HEK293 (cell line): Measurements from ENCODE around the gene SUPT3H.
A peak's percentile ranks its signal among the peaks of the same experiment; 100 is the strongest.

Experiments
- CTCF ChIA-PET: fragments of 350-600 bp; formaldehyde crosslinking; extraction: SDS; loops from one replicate; lab custom pipeline; 2021; ENCODE audit warnings: antibody characterized with exemption; lab: Yijun Ruan, JAX
- POLR2A ChIA-PET: fragments of 300-600 bp; formaldehyde crosslinking; extraction: SDS; loops from one replicate; lab custom pipeline; 2020; ENCODE audit warnings: antibody characterized with exemption, inconsistent platforms; lab: Yijun Ruan, JAX
- H3K27ac ChIP-seq: fragments of 200-500 bp; sonication (Bioruptor generic); 2 replicates; pipeline ENCODE4 v1.5.1; 2014; ENCODE audit warnings: low read depth, low read length, control low read depth, inconsistent platforms; ENCODE audit errors: extremely low read depth
- H3K36me3 ChIP-seq, 2 experiments: fragments of 200-500 bp in 1 of 2; sonication (Bioruptor generic) in 1 of 2; 1 replicate in 1 of 2; 2 replicates in 1 of 2; pipeline ENCODE4 v1.5.1; 2014 to 2017; ENCODE audit warnings: inconsistent platforms in 2 of 2, low read length in 2 of 2; ENCODE audit not compliant: control insufficient read depth in 2 of 2, insufficient read depth in 1 of 2
- H3K4me1 ChIP-seq: fragments of 200-500 bp; sonication (Bioruptor generic); 2 replicates; pipeline ENCODE4 v1.5.1; 2014; ENCODE audit warnings: mild to moderate bottlenecking, low read length, inconsistent platforms; ENCODE audit not compliant: control insufficient read depth, insufficient read depth
- H3K4me3 ChIP-seq: 2 replicates; pipeline ENCODE4 v1.5.1; 2011; ENCODE audit warnings: low read depth, mild to moderate bottlenecking, control low read depth, low read length, moderate library complexity
- H3K9me3 ChIP-seq: fragments of 200-500 bp; sonication (Bioruptor generic); 2 replicates; pipeline ENCODE4 v1.5.1; 2014; ENCODE audit warnings: low read depth, low read length, inconsistent platforms; ENCODE audit not compliant: control insufficient read depth, insufficient read depth
- ATF2 ChIP-seq: fragments of 450-650 bp; formaldehyde crosslinking; IDR thresholded peaks from 2 replicates; pipeline ENCODE4 v1.5.1; 2016; ENCODE audit warnings: missing biosample characterization, missing genetic modification characterization, low read depth
- EGR2 ChIP-seq: fragments of 450-650 bp; formaldehyde crosslinking; IDR thresholded peaks from 2 replicates; pipeline ENCODE4 v1.5.1; 2016; ENCODE audit warnings: low read depth, missing biosample characterization, missing genetic modification characterization
- KLF8 ChIP-seq: fragments of 450-650 bp; formaldehyde crosslinking; IDR thresholded peaks from 2 replicates; pipeline ENCODE4 v1.5.1; 2016; ENCODE audit warnings: missing biosample characterization, missing genetic modification characterization
- MEIS1 ChIP-seq: sonication (generic); formaldehyde crosslinking; IDR thresholded peaks from 2 replicates; pipeline ENCODE4 v1.8.1; 2022; ENCODE audit warnings: missing genetic modification reagents, mild to moderate bottlenecking, borderline replicate concordance
- ZBTB17 ChIP-seq: fragments of 450-650 bp; formaldehyde crosslinking; IDR thresholded peaks from 2 replicates; pipeline ENCODE4 v1.5.1; 2016; ENCODE audit warnings: missing biosample characterization, missing genetic modification characterization
- ZNF133 ChIP-seq: fragments of 450-650 bp; formaldehyde crosslinking; IDR thresholded peaks from 2 replicates; pipeline ENCODE4 v1.5.1; 2016; ENCODE audit warnings: missing biosample characterization, missing genetic modification characterization
- ZNF202 ChIP-seq: fragments of 450-650 bp; formaldehyde crosslinking; IDR thresholded peaks from 2 replicates; pipeline ENCODE4 v1.5.1; 2016; ENCODE audit warnings: missing biosample characterization, missing genetic modification characterization, borderline replicate concordance
- ZNF292 ChIP-seq: fragments of 450-650 bp; formaldehyde crosslinking; IDR thresholded peaks from 2 replicates; pipeline ENCODE4 v1.5.1; 2016; ENCODE audit warnings: low read depth, missing biosample characterization, missing genetic modification characterization, borderline replicate concordance
- ZNF416 ChIP-seq: fragments of 450-650 bp; formaldehyde crosslinking; IDR thresholded peaks from 2 replicates; pipeline ENCODE4 v1.5.1; 2016; ENCODE audit warnings: missing biosample characterization, missing genetic modification characterization
- ZNF548 ChIP-seq: fragments of 450-650 bp; formaldehyde crosslinking; IDR thresholded peaks from 2 replicates; pipeline ENCODE4 v1.5.1; 2016; ENCODE audit warnings: missing biosample characterization, missing genetic modification characterization
- ZNF707 ChIP-seq: fragments of 450-650 bp; formaldehyde crosslinking; IDR thresholded peaks from 2 replicates; pipeline ENCODE4 v1.5.1; 2016; ENCODE audit warnings: missing biosample characterization, missing genetic modification characterization
- ZNF747 ChIP-seq: fragments of 450-650 bp; formaldehyde crosslinking; IDR thresholded peaks from 2 replicates; pipeline ENCODE4 v1.5.1; 2016; ENCODE audit warnings: missing biosample characterization, missing genetic modification characterization
- TF ChIP-seq, protein P1 (sequence below): fragments of 450-650 bp; formaldehyde crosslinking; IDR thresholded peaks from 2 replicates; pipeline ENCODE4 v1.5.1; 2016; ENCODE audit warnings: missing biosample characterization, missing genetic modification characterization, low read depth
- TF ChIP-seq, protein P2 (sequence below): fragments of 450-650 bp; formaldehyde crosslinking; IDR thresholded peaks from 2 replicates; pipeline ENCODE4 v1.5.1; 2017; ENCODE audit warnings: missing biosample characterization, missing genetic modification characterization
- TF ChIP-seq, protein P3 (sequence below): fragments of 450-650 bp; formaldehyde crosslinking; IDR thresholded peaks from 2 replicates; pipeline ENCODE4 v1.5.1; 2016; ENCODE audit warnings: missing biosample characterization, missing genetic modification characterization

Gene SUPT3H

GRCh38 chr6:44849806-44850205 lies 527.9 kb downstream of the SUPT3H start (continued):
- TF ChIP-seq, protein P1, sequence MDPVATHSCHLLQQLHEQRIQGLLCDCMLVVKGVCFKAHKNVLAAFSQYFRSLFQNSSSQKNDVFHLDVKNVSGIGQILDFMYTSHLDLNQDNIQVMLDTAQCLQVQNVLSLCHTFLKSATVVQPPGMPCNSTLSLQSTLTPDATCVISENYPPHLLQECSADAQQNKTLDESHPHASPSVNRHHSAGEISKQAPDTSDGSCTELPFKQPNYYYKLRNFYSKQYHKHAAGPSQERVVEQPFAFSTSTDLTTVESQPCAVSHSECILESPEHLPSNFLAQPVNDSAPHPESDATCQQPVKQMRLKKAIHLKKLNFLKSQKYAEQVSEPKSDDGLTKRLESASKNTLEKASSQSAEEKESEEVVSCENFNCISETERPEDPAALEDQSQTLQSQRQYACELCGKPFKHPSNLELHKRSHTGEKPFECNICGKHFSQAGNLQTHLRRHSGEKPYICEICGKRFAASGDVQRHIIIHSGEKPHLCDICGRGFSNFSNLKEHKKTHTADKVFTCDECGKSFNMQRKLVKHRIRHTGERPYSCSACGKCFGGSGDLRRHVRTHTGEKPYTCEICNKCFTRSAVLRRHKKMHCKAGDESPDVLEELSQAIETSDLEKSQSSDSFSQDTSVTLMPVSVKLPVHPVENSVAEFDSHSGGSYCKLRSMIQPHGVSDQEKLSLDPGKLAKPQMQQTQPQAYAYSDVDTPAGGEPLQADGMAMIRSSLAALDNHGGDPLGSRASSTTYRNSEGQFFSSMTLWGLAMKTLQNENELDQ (tag by site-specific recombination) = no peak
- no peak for TF ChIP-seq KLF8 (tag by site-specific recombination)

DNA sequence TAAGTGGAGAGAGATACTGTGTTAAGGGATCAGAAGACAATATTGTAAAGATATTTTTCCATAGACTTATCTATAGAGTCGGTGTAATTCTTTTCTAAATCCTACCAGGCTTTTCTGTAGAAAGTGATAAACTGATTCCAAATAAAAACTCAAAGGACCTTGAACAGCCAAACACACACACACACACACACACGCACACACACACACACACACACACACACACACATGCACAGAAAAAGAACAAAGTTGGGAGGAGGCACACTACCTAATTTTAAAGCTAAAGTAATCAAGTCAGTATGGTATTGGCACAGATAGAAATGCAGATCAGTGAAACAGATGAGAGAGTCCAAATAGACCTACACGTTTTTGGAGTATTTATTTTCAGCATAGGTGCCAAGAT lies 534.0 kb downstream of the SUPT3H start:
- no peaks in the 10 kb centered on the region for H3K36me3 ChIP-seq
- no peak for TF ChIP-seq MEIS1 (CRISPR knock-in tag)
- TF ChIP-seq ZNF548 = no peak
- 0 out of 2 replicates have a peak, but pooled peaks have one; percentile 12 for TF ChIP-seq ZBTB17 (tag by site-specific recombination)
- TF ChIP-seq, protein P2, sequence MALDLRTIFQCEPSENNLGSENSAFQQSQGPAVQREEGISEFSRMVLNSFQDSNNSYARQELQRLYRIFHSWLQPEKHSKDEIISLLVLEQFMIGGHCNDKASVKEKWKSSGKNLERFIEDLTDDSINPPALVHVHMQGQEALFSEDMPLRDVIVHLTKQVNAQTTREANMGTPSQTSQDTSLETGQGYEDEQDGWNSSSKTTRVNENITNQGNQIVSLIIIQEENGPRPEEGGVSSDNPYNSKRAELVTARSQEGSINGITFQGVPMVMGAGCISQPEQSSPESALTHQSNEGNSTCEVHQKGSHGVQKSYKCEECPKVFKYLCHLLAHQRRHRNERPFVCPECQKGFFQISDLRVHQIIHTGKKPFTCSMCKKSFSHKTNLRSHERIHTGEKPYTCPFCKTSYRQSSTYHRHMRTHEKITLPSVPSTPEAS (tag by site-specific recombination) = peak; percentile 70
- no peaks in the 10 kb centered on the region for H3K4me1 ChIP-seq
- POLR2A ChIA-PET = no interaction called here
- CTCF ChIA-PET = interaction anchor here (1.7 kb wide), 1 partner anchor 213 kb away, joined by 4 read pairs; no protein-coding TSS in a partner anchor
- no peaks in the 10 kb centered on the region for H3K9me3 ChIP-seq
- no peak overlapping the region for H3K4me3 ChIP-seq
- H3K27ac ChIP-seq = no peak overlapping the region

GRCh38 chr6:44842616-44843015 lies 535.1 kb downstream of the SUPT3H start:
- H3K36me3 ChIP-seq = no peaks in the 10 kb centered on the region
- ChIA-PET POLR2A (no interaction called here), CTCF (interaction anchor here (0.7 kb wide), 1 partner anchor 977 kb away, joined by 4 read pairs; no protein-coding TSS in a partner anchor)
- no peaks in the 10 kb centered on the region for H3K4me1 ChIP-seq
- H3K4me3 ChIP-seq = no peak overlapping the region
- no peaks in the 10 kb centered on the region for H3K9me3 ChIP-seq
- no peak overlapping the region for H3K27ac ChIP-seq
- TF ChIP-seq ZNF202 (tag by site-specific recombination) (no peak), ZNF416 (tag by site-specific recombination) (no peak), ZNF133 (tag by site-specific recombination) (no peak), ATF2 (tag by site-specific recombination) (peak; percentile 64), ZNF747 (tag by site-specific recombination) (no peak), ZNF707 (tag by site-specific recombination) (no peak), EGR2 (tag by site-specific recombination) (no peak), ZNF292 (no peak)
- TF ChIP-seq, protein P3, sequence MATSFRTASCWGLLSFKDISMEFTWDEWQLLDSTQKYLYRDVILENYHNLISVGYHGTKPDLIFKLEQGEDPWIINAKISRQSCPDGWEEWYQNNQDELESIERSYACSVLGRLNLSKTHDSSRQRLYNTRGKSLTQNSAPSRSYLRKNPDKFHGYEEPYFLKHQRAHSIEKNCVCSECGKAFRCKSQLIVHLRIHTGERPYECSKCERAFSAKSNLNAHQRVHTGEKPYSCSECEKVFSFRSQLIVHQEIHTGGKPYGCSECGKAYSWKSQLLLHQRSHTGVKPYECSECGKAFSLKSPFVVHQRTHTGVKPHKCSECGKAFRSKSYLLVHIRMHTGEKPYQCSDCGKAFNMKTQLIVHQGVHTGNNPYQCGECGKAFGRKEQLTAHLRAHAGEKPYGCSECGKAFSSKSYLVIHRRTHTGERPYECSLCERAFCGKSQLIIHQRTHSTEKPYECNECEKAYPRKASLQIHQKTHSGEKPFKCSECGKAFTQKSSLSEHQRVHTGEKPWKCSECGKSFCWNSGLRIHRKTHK (tag by site-specific recombination) = no peak
